Amniotic stem cell (primary cell): ENCODE data around the gene EGFL8.
"Not testable (repeated sequence)": the region's sequence is repeated elsewhere in the genome, so short reads cannot be mapped to it uniquely, and the experiment has no call there.

ENCODE experiments used
- DNase-seq: peaks from one replicate; lab custom pipeline; 2025; lab: John Stamatoyannopoulos, UW

EGFL8 gene

DNA sequence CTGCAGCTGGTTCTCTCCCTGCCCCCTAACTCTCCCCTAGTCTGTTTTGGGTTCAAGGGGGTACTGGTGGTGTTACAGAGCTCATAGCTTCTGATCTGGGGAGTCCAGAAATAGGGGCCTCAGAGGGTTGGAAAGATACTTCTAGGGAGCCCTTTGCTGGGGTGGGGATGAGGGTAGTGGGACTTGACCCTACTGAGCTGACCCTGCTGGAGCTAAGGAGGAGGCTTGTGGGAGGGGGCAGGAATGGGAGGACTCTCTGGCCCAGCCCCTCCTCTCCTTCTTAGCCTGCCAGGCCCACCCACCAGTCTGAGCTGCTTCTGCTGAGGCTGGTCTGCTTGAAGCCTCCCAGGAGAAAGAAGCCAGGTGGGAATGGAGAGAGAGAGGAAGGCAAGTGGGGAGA, at the start of gene EGFL8:
Gene EGFL8 (plus strand): TSS at position 301 of the 400 bp plus-strand sequence. CDS start 1,571 bp downstream, outside the sequence.
- DNase-seq: no peak

DNA sequence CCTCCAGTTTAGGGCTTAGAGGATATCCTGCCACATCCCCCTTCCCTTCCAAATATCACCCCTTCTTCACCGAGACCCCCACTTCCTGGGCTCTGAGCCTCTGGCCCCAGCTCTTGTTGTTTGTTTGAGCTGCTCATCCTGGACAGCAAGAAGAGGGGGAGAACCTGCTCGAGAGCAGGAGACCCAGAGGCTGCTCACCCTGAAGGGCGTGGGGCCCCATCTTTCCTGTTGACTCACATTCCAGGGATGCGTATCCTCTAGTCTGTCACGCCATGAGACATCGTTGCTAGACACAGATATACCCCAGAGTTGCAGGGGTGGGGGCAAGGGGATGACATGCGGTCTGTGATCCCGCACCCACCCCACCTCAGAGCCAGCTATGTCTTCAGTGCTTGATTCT, 49.6 kb upstream of the EGFL8 start:
- peak; percentile 8 for DNase-seq

DNA sequence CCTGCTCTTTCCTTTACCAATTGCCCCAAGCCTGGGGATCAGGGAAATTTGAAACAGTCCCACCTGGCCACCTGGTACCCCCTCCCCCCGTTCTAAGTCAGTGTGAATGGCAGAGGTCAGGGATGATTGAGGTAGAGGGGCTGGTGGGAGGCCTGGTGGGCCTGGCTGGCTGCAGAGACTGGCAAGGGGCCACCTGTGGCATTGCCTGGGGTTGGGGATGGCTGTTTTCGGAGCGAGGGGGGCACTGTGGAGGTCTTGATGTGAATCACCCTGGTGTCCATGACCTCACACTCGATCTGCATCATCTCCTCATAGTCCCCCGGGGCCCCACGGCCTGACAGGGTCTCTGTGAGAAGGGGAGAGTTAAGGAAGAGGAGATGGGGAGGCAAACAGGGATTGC, 48.8 kb upstream of the EGFL8 start:
- no peak for DNase-seq

DNA sequence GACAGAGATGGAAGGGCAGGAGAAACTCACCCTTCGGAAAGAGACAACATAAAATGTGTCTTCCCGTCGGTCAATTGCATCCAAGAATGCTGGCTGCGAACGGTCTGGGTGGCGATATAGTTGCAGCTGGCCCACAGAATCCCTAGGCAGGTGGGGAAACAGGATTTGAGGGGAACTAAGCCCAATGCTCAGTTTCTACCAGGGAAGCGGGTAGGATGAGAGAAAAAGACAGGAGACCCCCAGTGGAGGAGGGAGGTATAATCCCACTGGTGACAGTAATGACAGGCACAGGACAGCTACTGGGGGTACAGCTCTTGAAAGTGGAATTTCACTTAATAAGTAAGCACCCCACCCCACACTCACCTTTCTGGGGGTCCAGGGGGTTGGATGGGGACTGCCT, 47.7 kb upstream of the EGFL8 start:
- no peak for DNase-seq

DNA sequence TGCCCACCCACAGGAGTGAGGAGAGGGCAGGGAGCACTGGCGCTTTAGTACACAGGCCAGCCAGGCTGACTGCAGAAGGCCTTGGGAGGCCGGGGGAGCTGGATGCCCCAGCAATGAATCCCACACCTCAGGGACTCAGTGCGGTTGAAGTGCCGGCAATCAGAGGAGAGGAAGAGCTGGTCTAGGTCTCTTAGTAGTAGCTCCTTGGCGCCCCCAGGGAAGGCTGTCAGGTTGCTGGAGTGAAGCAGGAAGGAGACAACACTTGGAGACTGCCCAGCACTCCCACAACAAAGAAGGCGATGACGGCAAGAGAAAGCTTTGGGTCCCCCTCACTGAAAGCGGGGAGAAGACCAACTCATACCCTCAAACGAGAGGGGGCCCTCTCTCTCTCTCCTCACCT, 46.9 kb upstream of the EGFL8 start:
- no peak for DNase-seq

DNA sequence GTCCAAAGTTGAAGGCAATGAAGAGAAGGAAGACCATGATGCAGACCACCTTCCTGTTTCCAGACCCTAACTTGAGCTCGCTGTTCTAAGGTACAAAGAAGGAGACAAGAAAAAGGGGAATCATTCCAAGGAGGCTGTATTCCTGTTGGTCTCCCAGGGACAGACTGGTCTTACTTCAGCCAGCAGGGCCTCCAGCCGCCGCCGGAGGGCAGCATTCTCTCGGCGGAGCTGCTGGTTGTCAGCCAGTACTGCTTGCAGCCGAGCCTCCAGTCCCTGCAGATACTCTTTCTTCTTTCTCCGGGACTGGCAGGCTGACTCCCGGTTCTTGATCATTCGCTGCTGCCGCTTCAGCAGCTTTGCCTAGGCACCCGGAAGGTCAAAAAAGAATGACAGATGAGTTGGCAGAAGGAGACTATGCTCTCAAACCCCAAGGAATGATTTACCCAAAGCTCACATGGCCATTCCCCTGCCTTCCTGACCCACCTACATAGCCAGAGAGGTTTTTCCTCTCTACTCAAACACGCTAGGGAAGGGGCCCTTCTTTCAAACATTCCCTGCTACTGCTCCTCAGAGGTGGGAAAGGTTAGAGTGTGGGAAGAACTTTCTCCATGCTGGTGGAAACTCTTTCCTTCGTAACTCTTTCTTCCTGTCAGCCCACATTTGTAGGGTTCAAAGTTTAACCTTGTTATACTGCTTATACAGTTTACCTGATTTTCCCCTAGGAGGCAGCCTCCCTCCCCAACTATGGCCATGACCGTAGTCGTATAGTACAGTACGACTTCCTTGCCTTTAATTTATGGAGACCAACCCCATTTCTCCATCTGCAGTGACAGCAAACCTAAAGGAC, 45.4 kb upstream of the EGFL8 start:
- peak; percentile 61 for DNase-seq

DNA sequence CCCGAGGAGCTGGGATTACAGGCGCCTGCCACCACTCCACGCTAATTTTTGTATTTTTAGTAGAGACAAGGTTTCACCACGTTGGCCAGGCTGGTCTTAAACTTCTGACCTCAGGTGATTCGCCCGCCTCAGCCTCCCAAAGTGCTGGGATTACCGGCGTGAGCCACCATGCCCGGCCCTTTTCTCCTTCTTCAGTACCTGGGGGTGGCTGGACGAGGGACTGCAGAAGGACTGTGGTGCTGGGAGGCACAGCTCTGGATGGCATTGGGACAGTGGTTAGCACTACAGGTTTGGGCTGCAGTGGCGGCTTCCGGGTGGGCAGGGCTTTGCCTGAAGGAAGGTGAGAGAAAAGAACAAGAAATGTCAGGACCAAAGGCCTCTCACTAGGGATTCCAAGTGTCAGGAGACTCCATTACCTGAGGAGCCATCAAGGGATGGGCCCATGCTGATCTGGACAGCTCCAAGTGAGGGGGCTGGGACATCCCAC, 43.8 kb upstream of the EGFL8 start:
- DNase-seq: no peak

DNA sequence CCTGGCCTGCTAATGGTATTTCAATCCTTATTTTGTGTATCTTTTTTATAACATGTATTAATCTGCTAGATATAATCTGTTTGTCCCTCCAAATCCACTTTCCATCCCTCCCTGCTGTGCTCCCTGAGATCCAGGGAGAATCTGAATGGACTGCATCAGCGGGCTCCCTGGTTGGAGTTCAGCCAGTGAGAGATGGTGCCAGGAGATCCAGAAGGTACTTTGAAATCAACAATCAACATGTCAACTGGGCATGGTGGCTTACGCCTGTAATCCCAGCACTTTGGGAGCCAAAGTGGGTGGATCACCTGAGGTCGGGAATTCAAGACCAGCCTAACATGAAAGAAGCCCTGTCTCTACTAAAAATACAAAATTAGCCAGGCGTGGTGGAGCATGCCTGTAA, 40.7 kb upstream of the EGFL8 start:
- DNase-seq: no peak

DNA sequence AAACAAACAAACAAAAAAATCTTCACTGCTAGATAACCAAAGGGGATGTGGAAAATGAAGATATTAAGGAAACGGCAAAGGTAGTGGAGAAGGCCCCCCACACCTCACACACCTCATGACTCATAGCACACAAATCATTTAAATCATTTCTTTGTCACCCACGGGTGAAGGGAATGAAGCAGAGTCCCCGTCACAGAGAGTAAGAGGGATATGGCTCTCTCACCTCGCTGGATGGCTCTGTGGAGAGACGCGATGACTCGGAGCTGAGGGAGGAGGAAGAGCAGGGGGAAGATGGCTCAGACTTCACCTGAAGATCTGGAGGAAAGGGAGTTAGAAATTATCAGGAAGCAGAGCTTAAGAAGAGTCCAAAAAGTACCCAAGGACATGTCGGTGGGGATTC, 37.5 kb upstream of the EGFL8 start:
- no peak for DNase-seq

DNA sequence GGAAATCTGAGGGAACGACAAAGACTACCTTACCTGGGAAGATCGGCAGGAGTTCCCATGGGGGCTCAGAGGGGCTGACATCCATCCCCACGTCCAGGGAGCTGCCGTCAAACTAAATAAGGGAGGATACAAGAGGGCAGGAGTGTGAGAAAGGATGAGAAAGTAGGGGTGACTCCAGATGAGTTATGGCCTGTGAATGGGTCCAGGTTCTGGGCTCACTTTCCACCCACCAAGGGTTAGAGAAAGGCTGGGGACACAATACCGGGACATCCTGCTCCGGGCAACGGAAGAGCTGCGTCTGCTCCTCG, 37.0 kb upstream of the EGFL8 start:
- no peak for DNase-seq

DNA sequence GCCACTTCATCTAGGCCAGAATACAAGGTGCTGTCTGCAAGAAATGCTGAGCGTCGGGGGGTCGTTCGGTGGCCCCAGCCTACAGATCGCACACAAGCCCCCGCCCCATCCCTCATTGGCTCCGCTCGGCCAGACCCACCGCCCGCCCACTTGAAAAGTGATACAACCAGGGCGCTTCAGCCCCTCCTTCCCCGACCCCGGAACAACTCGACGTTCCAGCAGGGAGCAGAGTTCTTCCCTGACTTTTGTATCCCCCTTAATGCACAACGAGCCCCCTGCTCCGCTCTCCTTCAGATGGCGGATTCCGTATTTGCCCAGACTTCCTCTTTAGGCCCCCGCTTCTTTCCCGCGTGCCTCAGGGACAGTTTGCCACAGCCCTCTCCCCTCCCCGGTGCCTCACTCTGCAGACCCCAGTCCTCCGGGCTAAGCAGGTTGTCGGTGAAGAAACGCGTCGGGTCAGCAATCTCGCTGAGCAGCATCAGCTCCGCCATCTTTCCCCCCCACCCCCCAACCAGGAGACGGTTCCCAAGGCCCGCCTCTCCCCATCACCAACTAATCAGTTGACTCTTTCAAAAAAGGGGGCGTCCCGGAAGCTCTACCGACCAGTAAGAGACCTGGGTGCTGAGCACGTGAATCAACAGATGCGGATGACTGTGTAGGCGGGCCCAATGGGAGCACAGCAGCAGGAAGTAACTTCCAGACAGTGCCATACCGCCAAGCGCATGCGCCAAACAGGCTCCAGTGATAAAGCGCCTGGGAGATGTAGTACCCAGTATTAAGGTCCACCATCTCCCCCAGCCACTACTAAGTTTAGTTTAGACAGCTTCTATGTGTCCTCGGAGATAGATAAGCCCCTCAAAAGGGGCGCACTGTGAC, 36.4 kb upstream of the EGFL8 start, which contains the start of gene ATF6B:
Gene ATF6B (minus strand): TSS at position 530 of the 876 bp plus-strand sequence. CDS start 39 bp downstream, at position 491.
- DNase-seq: peak; percentile 98

DNA sequence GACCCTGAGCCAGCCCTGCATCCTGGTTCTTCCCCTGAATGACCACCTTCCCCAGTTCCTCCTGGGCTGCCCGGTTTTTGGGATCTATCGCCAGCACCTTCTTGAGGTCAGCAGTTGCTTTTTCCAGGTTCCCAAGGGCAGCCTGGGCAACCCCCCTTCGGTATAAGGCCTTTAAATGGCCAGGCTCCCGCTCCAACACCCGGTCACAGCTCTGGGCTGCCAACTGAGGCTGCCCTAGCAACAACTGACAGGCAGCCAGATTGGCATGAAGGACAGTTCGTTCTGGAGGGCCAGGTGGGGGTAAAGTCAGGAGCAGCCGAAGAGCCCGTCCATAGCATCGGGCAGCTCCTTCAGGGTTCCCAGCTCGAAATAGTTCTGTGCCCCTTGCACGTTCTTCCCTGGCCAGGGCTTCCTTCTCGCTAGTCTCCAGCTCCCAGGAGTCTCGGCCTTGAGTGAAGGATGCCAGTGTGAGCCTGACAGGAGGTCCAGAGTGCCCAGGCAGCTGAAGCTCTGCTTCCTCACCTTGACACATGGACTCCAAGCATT, 35.6 kb upstream of the EGFL8 start:
- no peak for DNase-seq

DNA sequence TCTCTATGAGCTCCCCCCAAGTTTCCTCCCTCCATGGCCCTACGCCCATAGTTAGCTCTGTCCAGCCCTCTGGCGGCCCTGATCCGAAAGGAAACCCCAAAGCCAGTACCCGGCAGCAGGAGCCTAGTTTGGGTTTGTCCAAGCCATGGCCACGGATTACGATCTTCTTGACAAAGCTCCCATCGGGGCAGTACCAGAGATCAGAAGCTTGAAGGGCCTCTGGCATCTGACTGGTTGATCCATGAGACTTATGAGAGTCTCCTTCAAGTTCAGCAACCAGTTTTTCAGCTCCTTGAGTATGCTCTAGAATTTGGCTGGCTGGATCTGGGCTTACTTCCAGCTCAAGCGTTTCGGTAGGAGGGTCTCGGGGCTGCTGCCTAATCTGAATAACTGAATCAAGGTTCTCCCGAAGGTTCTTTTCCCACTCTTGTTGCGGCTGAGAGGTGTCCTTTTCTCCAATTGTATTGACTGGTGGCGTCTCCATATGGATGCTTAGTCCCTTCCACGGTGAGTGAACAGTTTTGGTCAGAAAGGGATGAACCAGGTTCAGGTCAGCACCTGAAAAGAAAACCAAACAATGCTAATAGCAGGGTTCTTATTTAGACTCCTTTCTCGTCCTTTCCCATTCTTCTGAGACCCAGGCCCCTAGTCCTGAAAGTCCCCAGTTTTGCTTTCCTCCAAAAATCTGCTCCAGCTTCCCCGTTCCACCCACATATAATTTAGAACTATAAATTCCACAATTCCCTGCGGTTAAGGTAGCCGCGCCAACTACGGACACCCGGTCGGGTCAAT, 34.9 kb upstream of the EGFL8 start:
- no peak for DNase-seq

DNA sequence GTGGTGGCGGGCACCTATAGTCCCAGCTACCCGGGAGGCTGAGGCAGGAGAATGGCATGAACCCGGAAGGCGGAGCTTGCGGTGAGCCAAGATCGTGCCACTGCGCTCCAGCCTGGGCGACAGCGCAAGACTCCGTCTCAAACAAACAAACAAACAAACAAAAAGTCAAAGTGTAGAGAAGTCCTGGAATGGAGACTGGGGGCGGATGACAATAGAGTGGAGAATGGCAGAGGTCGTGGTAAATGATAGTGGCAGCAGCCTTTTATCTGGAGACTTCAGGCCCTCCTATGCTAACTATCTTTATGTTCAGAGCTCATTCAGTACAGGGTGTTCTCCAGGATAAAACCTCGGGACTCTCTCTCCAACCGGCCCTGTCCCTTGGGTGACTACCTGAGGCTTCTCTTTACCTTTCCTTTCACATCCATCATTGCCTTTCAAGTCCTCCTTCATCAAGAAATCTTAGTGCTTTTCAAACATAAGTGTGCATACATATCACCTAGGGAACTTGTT, 32.9 kb upstream of the EGFL8 start:
- DNase-seq: no peak

DNA sequence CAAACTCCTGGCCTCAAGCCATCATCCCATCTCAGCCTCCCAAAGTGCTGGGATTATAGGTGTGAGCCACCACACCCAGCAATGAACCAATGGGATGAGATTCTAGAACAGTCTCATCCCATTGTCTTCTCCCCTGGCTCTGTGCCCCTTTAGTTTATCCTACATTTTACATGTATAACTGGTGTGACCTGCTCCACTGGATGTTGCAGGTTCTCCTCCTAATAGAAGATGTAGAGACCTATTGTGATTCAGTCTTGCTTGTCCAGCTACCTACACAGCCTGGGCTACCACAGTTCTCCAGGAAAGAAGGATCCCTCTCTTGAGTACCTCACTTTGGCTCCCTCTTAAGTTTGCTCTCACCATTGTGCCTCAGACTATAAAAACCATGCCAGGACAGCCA, 32.3 kb upstream of the EGFL8 start:
- no peak for DNase-seq

DNA sequence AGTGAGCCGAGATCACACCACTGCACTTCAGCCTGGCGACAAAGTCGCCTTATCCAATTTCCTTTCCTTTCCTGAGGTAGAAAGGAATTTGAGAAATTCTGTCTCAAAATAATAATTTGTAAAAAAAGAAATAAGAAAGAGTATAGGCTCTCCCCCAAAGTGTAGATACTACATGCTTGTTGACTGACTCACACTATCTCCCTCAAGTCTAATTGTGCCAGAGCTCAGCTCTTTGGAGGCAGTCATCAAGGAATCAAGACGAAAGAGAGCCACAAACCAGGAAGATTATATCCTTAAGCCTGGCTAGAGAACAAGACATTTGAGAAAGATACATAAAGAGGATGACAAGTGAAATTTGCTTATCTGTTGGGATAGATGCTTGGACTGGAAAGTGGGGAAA, 30.6 kb upstream of the EGFL8 start:
- peak; percentile 4 for DNase-seq

DNA sequence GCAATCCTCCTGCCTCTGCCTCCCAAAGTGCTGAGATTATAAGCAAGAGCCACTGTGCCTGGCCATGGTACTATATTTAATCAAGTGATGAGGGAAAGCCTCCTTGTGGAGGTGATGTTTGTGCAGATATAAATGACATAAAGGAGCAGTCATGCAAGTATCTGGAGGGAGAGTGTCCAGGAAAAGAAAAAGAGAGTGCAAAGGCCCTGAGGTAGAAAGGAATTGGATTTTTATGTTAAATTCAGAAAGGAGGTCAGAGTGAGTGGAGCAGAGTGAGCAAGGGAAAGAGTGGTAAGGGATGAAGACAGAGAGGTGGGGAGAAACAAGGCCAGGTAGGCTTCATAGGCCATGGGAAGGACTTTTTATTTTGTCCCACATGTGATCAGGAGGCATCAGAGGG, 26.9 kb upstream of the EGFL8 start:
- DNase-seq: no peak

DNA sequence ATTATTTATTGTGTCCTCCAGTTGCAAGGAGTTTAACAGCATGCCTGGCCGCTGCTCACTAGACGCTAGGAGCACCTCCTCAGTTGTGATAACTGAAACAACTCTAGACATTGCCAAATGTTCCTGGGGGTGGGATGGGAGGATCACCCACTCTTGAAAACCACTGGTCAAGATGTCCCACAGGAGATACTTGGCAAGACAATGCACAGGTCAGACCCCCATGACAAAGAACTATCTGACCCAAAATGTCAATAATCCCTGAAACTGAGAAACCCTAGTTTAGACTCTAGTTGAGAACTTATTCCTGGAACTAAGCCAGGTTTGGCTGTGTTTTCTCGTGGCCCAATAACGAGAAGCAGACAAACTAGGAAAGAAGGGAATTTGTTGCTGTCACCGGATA, 24.8 kb upstream of the EGFL8 start:
- DNase-seq: no peak

DNA sequence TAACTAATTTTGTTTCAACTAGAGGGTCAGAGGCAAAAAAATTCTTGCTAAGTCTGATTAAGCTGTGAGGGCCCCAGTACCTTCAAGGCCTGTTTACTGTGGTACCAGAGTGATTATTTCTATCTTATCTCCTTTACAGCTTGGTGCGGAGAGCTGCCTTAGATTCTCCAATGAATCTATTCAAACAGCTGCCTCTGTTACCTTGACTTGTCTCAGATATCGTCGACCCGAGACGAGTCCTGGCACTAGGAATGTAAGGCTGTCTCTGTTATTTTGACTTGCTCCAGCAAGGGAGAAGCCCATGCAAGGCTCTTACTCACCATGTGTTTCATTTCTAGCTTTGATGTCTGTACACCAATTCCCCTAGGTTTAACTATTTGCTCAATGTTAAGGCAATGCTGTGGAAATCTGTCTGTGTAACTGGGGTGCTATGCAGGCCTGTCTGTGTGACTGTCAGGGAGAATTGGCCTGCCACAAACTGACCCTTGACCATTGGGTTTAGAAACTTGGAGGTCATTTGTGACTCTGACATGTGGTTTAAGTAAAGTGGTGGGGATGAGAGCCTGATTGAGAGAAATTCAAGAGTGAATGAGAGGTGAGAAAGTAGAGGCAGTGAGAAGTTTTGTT, 23.9 kb upstream of the EGFL8 start:
- DNase-seq: no peak

DNA sequence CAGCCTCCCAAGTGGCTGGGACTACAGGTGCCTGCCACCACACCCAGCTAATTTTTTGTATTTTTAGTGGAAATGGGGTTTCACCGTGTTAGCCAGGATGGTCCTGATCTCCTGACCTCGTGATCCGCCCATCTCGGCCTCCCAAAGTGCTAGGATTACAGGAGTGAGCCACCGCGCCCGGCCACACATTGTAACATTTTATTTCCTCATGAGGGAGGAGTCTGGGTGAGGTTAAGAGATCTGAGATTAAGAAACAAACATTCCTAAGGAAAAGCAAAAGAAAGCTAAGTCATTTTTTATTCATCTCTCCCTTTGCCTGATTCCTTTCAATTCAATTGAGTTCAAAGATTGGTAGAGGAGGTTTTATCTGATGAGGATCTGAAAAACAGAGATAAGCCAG, 20.2 kb upstream of the EGFL8 start:
- DNase-seq: not testable (repeated sequence)

DNA sequence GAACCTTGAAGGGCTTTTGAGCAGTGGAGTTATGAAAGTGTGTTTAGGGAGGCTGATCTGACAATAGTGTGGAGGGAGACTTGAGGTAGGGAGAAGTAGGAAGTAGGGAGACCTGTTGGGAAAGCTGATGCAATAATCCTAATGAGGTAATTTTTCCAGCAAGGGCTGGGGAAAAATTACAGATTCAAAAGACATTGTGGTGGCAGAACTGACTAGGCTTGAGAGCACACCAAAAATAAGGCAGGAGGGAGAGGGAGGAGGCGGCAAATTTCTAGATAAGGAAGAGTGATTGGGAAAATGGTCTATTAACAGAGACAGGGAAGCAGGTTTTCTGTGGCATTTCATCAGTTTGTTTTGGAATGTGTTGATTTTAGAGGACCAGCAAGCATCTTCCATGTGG, 18.1 kb upstream of the EGFL8 start:
- DNase-seq: no peak
